ENCODE measurements around the gene HSP90AA1. TPM values are rescaled to one million over a fixed set of nuclear protein-coding genes. Genes with fewer than 3 reads are reported as not detected.

HSP90AA1 gene
- total RNA-seq, 1 donor from 2014 or later: 277 TPM

GRCh38 chr14:102125546-102125945 lies 38.7 kb upstream of the HSP90AA1 start:
- Histone ChIP-seq H3K4me1 (peaks cover 4% of the 10 kb centered on the region), H3K27me3 (no peaks in the 10 kb centered on the region), H3K9me3 (no peaks in the 10 kb centered on the region), H3K4me3 (no peak overlapping the region), H3K27ac (no peak overlapping the region), H3K36me3 (no peaks in the 10 kb centered on the region)
- DNase-seq (ENCODE audit: extremely low spot score in 2 of 2): no peak
- intact Hi-C loops (cut with DNase I): no loop called here
- TF ChIP-seq POLR2A (IDR thresholded peaks at IDR 0.05): no peak
- no peak for TF ChIP-seq POLR2AphosphoS5 (IDR thresholded peaks at IDR 0.05; ENCODE audit: insufficient read depth in 1 of 2, low read depth in 1 of 2)
- TF ChIP-seq CTCF (IDR thresholded peaks at IDR 0.05): no peak

- no peak for DNase-seq (ENCODE audit: extremely low spot score in 2 of 2)
- Histone ChIP-seq H3K27me3 (no peaks in the 10 kb centered on the region), H3K4me3 (no peak overlapping the region), H3K4me1 (peaks cover 4% of the 10 kb centered on the region), H3K27ac (no peak overlapping the region), H3K36me3 (no peaks in the 10 kb centered on the region), H3K9me3 (no peaks in the 10 kb centered on the region)
- TF ChIP-seq POLR2AphosphoS5 (IDR thresholded peaks at IDR 0.05; ENCODE audit: insufficient read depth in 1 of 2, low read depth in 1 of 2) (no peak), CTCF (IDR thresholded peaks at IDR 0.05) (no peak), POLR2A (IDR thresholded peaks at IDR 0.05) (no peak)
- intact Hi-C loops (cut with DNase I): no loop called here
These were observed 37.6 kb upstream of the HSP90AA1 start for GRCh38 chr14:102124419-102124818.

- no peaks in the 10 kb centered on the region for H3K27me3 ChIP-seq
- no peak overlapping the region for H3K4me3 ChIP-seq
- peaks cover 4% of the 10 kb centered on the region for H3K4me1 ChIP-seq
- H3K27ac ChIP-seq: no peak overlapping the region
- no peak for DNase-seq (ENCODE audit: extremely low spot score in 2 of 2)
- H3K9me3 ChIP-seq: no peaks in the 10 kb centered on the region
- no peaks in the 10 kb centered on the region for H3K36me3 ChIP-seq
- intact Hi-C loops (cut with DNase I): no loop called here
- TF ChIP-seq POLR2A (IDR thresholded peaks at IDR 0.05): no peak
- no peak for TF ChIP-seq CTCF (IDR thresholded peaks at IDR 0.05)
- no peak for TF ChIP-seq POLR2AphosphoS5 (IDR thresholded peaks at IDR 0.05; ENCODE audit: insufficient read depth in 1 of 2, low read depth in 1 of 2)
These were observed 34.7 kb upstream of the HSP90AA1 start for GRCh38 chr14:102121567-102121966.

GRCh38 chr14:102120888-102121287 lies 34.0 kb upstream of the HSP90AA1 start:
- Histone ChIP-seq H3K4me3 (no peak overlapping the region), H3K27ac (no peak overlapping the region), H3K4me1 (peaks cover 2% of the 10 kb centered on the region), H3K27me3 (no peaks in the 10 kb centered on the region), H3K36me3 (no peaks in the 10 kb centered on the region), H3K9me3 (no peaks in the 10 kb centered on the region)
- DNase-seq (ENCODE audit: extremely low spot score in 2 of 2): no peak
- intact Hi-C loops (cut with DNase I): no loop called here
- no peak for TF ChIP-seq CTCF (IDR thresholded peaks at IDR 0.05)
- TF ChIP-seq POLR2A (IDR thresholded peaks at IDR 0.05): no peak
- TF ChIP-seq POLR2AphosphoS5 (IDR thresholded peaks at IDR 0.05; ENCODE audit: insufficient read depth in 1 of 2, low read depth in 1 of 2): no peak

GRCh38 chr14:102117852-102118251 lies 31.0 kb upstream of the HSP90AA1 start:
- Histone ChIP-seq H3K36me3 (no peaks in the 10 kb centered on the region), H3K4me3 (no peak overlapping the region), H3K27me3 (no peaks in the 10 kb centered on the region), H3K4me1 (no peaks in the 10 kb centered on the region), H3K9me3 (no peaks in the 10 kb centered on the region), H3K27ac (no peak overlapping the region)
- intact Hi-C loops (cut with DNase I): no loop called here
- TF ChIP-seq POLR2A (IDR thresholded peaks at IDR 0.05) (no peak), CTCF (IDR thresholded peaks at IDR 0.05) (no peak), POLR2AphosphoS5 (IDR thresholded peaks at IDR 0.05; ENCODE audit: insufficient read depth in 1 of 2, low read depth in 1 of 2) (no peak)
- DNase-seq (ENCODE audit: extremely low spot score in 2 of 2): no peak
